ENCODE results near the gene AFAP1.

AFAP1 gene

DNA sequence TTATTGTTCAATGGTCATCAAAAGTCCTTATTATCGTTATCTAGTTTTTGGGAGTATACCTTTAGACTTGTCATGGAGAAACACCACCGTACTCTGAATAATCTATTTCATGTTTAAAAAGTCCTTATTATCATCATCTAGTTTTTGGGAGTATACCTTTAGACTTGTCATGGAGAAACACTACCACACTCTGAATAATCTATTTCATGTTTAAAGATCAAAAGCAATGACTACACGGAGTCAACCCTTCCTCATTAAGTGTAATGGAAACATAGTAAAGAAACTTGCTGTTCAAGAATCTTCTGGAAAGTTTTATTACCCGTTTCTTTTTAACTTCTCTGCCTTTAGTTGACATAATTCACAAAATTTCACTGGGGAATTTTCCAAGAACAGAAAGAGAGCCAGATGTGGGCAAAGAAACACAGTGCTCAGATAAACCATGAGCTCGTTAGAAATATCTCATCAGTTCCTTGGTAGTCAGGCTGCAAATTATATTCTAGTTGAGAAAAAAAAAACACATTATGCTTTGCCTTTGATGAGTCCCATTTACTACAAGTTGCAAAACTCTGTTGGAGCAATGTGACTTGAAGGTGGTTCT lies 158.8 kb downstream of the AFAP1 start:
- FAIRE-seq: no peak

- FAIRE-seq: no peak
These were observed 160.3 kb downstream of the AFAP1 start for GRCh38 chr4:7779432-7779768.

GRCh38 chr4:7778510-7779431 lies 160.9 kb downstream of the AFAP1 start:
- FAIRE-seq: no peak

DNA sequence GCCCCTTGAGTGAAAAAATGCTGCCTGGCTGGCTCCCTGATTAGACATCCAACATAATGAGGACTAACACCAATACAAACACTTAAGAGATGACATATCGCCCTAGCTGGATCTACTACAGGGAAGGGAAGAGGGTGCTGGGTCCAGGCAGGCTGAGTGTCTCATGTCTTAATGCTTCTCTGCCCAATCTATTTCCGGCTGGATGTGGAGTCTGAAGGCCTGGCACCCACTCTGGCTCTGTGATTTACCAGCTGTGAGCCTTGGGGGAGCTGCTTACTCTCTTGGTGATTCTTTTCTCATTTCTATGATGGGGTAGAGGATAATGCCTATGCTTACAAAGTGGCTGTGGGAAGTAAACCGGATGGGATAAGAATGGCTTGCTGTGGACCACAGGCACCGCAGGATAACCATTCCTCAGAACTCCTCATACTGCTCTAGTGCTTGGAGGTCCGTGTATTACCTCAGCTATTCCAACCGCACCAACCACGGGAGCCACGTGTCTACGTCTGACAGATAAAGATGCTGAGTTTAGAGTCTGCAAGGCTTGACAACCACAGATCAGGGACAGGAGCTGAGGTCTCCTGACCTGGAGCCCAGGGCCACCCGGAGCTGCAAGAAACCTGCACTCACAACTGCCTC lies 161.7 kb downstream of the AFAP1 start:
- FAIRE-seq: no peak

DNA sequence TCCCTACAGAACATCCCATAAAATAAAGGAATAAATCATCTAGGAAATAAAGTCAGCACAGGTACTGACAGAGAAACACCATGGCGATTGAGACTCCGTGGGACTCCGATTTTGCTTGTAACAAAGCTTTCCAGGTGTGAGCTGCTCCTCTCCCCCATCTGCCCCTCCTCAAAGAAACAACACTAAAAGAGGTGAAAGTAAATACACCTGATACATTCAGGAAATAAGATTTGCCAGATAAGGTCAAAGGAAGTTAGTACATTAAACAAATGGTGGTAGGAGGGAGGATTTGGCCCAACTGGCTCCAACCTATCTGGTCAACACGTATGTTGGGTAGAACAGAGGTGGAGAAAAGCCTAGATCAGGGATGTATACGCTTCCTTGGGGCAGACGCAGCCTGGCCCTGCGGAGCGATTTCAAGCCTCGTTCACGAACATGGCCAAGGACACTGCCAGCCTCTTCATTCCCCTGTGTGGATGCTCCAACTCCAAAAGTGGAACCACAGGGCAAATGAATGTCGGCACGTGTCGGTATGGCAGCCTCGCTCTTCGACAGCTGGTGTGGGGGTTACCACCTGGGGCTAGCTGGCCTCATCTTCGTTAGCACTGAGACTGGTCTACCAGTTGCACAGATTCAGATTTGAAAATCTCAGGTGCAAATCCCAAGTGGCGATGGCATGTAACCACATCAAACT lies 162.5 kb downstream of the AFAP1 start:
- FAIRE-seq: no peak

DNA sequence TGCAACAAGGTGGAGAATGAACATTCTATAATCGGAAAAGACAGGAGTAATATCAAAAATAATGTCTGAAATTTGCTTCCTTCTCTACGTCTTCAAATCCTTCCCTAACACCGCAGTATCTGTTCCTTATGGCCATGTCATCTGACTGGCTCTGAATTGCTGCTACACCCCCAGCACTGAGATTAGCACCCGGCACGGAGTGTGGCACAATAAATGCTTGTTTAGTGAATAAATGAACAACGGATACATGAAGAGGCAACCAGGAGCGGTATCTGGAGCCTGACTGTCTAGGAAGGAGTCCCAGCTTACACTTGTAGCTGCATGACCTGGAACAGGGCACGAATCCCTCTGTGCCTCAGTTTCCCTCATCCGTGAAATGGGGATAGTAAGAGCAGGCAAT lies 164.3 kb downstream of the AFAP1 start:
- no peak for FAIRE-seq

DNA sequence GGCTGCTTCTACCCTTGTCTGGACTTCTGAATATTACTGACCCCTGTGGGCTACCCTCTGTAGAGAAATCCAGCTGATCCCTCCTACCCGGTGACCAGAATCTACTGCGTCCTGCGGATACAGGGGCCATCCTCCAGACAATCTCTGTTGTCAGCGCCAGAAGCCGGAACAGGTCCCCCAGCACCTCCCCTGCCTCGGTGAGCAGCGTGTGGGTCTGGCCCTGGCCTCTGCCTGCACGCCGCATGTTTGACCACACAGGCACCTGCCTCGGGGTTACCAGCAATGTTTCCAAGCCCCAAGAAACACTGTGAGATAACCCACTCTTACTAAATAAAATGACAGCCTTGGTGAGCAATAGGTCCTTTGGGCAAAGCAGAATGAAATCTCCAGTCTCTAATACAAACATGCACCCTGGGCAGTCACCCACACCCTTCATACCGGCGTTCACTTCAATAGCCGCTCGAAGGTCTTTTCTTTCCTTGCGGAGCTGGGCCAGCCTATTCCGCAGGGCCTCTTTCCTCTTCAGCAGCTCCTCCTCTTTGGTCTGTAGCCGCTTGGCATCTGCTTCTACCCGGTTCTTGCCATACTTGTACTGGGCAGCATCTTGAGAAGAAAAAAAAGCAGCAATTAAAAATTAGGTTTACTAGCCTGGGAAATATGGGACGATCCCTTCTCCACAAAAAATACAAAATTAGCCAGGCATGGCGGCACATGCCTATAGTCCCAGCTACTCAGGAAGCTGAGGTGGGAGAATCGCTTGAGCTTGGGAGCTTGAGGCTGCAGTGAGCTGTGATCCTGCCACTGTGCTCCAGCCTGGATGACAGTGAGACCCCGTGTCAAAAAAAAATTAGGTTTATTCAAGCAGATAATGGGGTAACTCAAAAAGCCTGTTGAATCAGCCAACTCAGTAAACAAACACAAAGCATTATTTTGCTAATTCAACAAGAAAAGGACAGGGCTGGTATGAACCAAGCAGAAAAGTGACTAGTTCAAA lies 165.1 kb downstream of the AFAP1 start:
- FAIRE-seq: no peak

- no peak for FAIRE-seq
These were observed 166.1 kb downstream of the AFAP1 start for GRCh38 chr4:7773401-7774180.

DNA sequence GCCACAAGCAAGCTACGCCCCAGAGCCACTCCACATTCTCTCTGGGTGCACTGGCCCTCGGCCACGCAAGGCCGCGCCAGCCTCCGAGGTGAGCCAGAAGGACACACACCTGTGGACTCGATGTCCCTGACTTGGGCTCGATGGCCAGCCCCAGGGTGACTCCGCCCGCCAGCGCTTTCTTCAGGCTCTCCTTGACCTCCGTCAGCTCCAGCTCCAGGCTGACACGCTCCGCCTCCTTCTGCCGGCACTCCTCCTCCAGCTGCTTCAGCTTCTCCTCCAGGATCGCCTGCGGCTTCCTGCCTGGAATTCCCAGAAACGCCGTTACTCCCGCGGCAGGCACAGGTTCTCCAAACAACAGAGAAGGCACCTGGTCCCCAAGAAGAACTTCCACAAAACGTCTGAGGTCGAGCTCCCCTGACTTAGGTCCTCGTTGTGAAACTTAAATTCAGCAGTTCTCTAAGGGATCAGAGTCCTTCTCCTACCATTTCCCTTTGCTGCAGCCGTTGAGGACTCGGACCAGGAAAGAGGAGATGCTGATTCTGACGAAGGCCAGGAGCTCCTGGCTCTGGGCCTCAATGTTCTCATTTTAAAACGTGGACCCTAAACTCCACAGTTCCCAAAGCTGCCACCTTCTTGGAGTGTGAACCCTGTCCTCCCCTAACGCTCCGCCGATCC lies 166.8 kb downstream of the AFAP1 start:
- FAIRE-seq: no peak

GRCh38 chr4:7771541-7772507 lies 167.8 kb downstream of the AFAP1 start:
- no peak for FAIRE-seq

DNA sequence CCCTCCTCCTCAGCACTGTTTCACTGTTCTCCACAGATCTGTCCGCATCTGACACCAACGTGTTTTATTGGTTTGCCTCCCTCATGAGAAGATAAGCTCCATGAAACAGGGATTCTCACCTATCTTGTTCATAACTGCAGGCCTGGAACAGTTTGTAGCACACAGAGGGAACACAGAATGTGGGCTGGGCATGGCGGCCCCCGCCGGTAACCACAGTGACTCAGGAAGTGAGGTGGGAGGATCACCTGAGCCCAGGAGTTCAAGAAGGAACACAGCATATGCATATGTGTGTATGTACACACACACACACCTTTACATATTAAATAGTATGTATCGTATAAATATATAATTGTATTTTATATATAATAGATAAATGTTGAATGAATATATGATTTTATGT lies 168.6 kb downstream of the AFAP1 start:
- no peak for FAIRE-seq

DNA sequence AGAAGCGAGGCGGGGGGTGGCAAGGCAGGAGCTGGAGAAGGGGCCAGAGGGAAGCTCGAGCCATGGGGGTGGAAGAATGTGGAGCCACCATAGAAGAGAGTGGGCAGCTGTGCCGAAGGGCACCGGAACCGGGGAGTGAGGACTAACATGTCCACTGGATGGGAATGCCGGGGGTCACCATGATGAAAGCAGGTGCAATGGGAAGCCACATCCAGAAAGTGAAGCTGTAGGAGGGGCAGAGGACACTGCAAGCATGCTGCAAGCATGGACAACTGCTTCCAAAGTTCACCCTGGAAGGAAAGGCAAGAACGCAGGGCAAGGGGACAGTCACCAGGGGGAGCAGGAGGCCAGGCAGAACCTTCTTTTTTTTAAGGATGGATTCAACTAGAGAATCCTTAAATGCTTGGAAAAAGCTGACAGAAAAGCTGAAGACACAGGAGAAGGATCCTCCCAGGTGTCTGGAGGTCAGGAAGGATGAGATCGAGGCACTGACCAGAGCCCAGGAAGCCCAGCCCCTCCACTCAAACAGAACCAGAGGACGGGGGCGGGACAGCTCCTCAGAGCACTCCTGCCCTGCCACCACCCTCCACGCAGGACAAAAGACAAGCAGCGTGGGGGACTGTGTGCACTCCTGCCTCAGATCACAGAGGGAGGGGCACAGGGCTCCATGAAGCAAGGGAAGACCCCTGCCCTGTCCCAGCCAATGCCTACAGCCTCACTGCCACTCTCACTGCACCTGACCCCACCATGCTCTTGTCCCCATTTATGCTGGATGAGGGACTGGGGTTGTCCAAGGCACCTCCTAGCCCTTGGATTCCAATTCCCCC lies 169.2 kb downstream of the AFAP1 start:
- no peak for FAIRE-seq

GRCh38 chr4:7769396-7770223 lies 170.1 kb downstream of the AFAP1 start:
- FAIRE-seq: no peak

GRCh38 chr4:7768736-7769135 lies 170.9 kb downstream of the AFAP1 start:
- no peak for FAIRE-seq

DNA sequence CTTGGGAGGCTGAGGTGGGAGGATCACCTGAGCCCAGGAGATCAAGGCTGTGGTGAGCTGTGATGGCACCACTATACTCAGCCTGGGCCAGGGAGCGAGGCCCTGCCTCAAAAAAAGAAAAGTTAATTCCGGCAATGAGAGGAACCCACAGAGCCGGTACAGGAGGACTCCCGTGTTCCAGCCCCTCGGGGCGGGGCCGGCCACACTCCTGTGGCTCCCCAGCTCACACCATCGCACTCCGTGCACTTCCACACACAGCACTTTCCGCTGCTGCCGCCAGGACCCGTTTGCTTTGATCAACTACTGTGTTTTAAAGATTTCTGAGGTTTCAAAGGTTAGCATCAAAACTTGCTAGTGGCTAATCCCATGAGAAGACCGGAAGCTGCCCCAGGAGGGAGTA lies 171.7 kb downstream of the AFAP1 start:
- FAIRE-seq: no peak

- FAIRE-seq: no peak
These were observed 172.1 kb downstream of the AFAP1 start for GRCh38 chr4:7767526-7767925.

- no peak for FAIRE-seq
These were observed 172.9 kb downstream of the AFAP1 start for GRCh38 chr4:7766661-7767345.

Data from G401.6 (cell line).